OCI-LY3 (cell line): ENCODE measurements around the gene WWOX.

Source experiments
- CTCF ChIP-seq: fragments of 200-600, 300-600 bp; sonication (generic); IDR thresholded peaks from 2 replicates; pipeline ENCODE4 v1.5.1; 2014; ENCODE audit warnings: antibody characterized with exemption, low read length, low read depth
- EZH2phosphoT487 ChIP-seq: fragments of 200-600 bp; shearing (Covaris generic); IDR thresholded peaks from 2 replicates; pipeline ENCODE4 v1.6.1; 2018; ENCODE audit warnings: antibody characterized with exemption, mixed run types, low read depth

GRCh38 chr16:79188115-79188738 is 1088.8 kb downstream of the WWOX start:
- TF ChIP-seq CTCF, result no peak
- TF ChIP-seq EZH2phosphoT487, result no peak
